Measurements from ENCODE around the gene TRMT10C. TPM values are rescaled to one million over a fixed set of nuclear protein-coding genes. Genes with fewer than 3 reads are reported as not detected.

TRMT10C gene
- total and polyA plus RNA-seq, 2 donors (not counting 1 experiment from before 2014, with no cell fraction given), result 13.2 to 25.3 TPM

DNA sequence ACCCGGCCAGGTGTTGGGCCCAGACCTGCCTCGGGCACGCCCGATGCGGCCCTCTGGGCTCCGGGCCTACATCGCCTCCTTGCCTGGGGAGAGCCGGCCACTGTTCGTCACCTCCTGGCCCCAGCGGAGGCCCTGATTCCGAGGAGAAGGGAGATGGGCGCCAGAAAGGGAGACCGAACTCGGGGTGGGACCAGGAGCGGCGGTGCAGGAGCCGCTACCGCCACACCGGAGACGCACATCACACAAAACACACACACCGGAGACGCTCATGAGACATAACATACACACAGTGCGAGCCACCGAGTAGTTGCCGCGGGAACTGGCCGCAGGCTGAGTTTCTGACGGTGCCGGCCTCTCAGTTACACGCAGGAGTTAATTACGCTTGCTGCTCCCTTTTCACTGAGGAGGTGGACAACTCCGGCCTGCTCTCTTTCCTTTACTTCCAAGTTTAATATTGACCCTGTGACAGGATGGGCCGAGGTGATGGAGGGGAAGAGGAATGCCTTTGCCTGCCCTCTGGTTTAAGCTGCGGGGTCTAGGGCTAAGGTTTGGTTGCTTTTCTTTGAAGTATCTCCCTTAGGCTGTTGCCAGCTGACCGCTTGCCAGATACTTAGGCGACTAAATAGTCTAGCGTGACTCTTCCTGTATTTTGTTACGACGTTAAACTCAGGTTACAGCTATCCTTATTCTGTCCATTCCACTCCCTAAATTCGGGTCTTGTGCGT lies 12.9 kb downstream of the TRMT10C start:
- Mint-ChIP-seq H3K27ac (peak overlapping the region; percentile 98), H3K4me1 (peaks cover 50% of the 10 kb centered on the region), H3K27me3 (no peaks in the 10 kb centered on the region), H3K4me3 (peak overlapping the region; percentile 99), H3K9me3 (ENCODE audit: insufficient read depth) (no peaks in the 10 kb centered on the region)
- H3K36me3 ChIP-seq (replicated peaks in 1 of 2; ENCODE audit: control extremely low read depth in 1 of 2, control insufficient read depth in 1 of 2, extremely low read depth in 1 of 2, insufficient read depth in 2 of 2, low read length in 1 of 2), result peaks cover 1 to 2% of the 10 kb centered on the region in 2 experiments
- ChIA-PET POLR2A (interaction anchor here (0.6 to 1.9 kb wide), 9 partner anchors 13 to 1174 kb away, joined by 3 to 24 read pairs (median 7); partner anchors contain the start of genes CEP97, NXPE3, RPL24 and SENP7), CTCF (interaction anchor here (0.9 to 3.7 kb wide), 6 partner anchors 12 to 864 kb away, joined by 4 to 33 read pairs (median 7); partner anchors contain the start of genes CEP97, RPL24, SENP7 and TRMT10C)
- H4K20me1 ChIP-seq (ENCODE audit: control insufficient read depth, insufficient read depth, low read length, poor library complexity, severe bottlenecking), result peaks cover 23% of the 10 kb centered on the region
- H3K79me2 ChIP-seq (ENCODE audit: control insufficient read depth, insufficient read depth, low read length), result peaks cover 62% of the 10 kb centered on the region
- no peaks in the 10 kb centered on the region for H3K9me3 ChIP-seq (ENCODE audit: control extremely low read depth in 1 of 3, control insufficient read depth in 2 of 3, insufficient read depth in 1 of 3, low read length in 2 of 3)
- no peak for DNase-seq
- H3K9ac ChIP-seq (ENCODE audit: low read length), result peak overlapping the region; percentile 98
- intact Hi-C loops (cut with micrococcal nuclease), result loop anchor here (1.0 to 5.0 kb wide), 5 partner anchors 102 to 1757 kb away; partner anchors contain the start of genes CEP97, CMSS1 and NXPE3
- peak overlapping the region; percentile 88 for H3K4me2 ChIP-seq (replicated peaks; ENCODE audit: low read depth, low read length, poor library complexity, severe bottlenecking)
- H3K27ac ChIP-seq (ENCODE audit: low read length in 2 of 2), result peak overlapping the region; percentile 98 to 99
- TF ChIP-seq EZH2 (IDR thresholded peaks at IDR 0.05; ENCODE audit: borderline replicate concordance, insufficient read depth, low read depth, low read length, poor library complexity, severe bottlenecking), result no peak
- TF ChIP-seq, protein P1, sequence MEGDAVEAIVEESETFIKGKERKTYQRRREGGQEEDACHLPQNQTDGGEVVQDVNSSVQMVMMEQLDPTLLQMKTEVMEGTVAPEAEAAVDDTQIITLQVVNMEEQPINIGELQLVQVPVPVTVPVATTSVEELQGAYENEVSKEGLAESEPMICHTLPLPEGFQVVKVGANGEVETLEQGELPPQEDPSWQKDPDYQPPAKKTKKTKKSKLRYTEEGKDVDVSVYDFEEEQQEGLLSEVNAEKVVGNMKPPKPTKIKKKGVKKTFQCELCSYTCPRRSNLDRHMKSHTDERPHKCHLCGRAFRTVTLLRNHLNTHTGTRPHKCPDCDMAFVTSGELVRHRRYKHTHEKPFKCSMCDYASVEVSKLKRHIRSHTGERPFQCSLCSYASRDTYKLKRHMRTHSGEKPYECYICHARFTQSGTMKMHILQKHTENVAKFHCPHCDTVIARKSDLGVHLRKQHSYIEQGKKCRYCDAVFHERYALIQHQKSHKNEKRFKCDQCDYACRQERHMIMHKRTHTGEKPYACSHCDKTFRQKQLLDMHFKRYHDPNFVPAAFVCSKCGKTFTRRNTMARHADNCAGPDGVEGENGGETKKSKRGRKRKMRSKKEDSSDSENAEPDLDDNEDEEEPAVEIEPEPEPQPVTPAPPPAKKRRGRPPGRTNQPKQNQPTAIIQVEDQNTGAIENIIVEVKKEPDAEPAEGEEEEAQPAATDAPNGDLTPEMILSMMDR (IDR thresholded peaks at IDR 0.05), result no peak
- WGBS (ENCODE audit: insufficient coverage), result 0% methylated on average over 32 of the region's 41 CpGs
- H3K4me3 ChIP-seq (ENCODE audit: control extremely low read depth in 1 of 5, extremely low read depth in 1 of 5, insufficient read depth in 1 of 5, low read depth in 2 of 5, low read length in 4 of 5), result peak overlapping the region; percentile 88 to 97 (median 91)
- ATAC-seq (ENCODE audit: low read depth), result peak; percentile 52
- no peaks in the 10 kb centered on the region for H3K27me3 ChIP-seq (replicated peaks in 1 of 4; ENCODE audit: control extremely low read depth in 1 of 4, control insufficient read depth in 3 of 4, insufficient read depth in 4 of 4, low read length in 3 of 4)
- H2AFZ ChIP-seq (ENCODE audit: insufficient read depth, low read depth, low read length, poor library complexity, severe bottlenecking), result peak overlapping the region; percentile 86
- peaks cover 32 to 39% of the 10 kb centered on the region in 2 donors for H3K4me1 ChIP-seq (ENCODE audit: control insufficient read depth in 2 of 2, insufficient read depth in 2 of 2, low read length in 2 of 2)

DNA sequence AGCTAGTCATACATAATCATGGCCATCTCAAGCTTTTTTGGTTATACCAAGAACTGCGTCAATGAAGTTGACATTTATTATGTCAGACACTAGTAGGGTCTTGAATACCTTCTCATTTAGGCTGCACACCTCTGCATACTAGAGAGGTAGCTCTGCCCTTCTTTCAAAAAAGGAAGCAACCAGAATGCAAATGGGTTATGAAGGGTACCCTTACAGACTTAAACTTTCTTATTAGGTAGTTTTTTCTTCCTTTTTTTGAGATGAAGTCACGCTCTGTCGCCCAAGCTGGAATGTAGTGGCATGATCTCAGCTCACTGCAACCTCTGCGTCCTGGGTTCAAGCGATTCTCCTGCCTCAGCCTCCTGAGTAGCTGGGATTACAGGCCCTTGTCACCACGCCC lies 15.6 kb downstream of the TRMT10C start:
- ChIA-PET CTCF (interaction anchor here (0.7 kb wide), 1 partner anchor 12 kb away, joined by 3 read pairs; no protein-coding TSS in a partner anchor), POLR2A (interaction anchor here (0.8 to 0.9 kb wide), 2 partner anchors 88 to 109 kb away, joined by 3 read pairs; partner anchors contain the start of gene RPL24)
- H3K36me3 ChIP-seq (replicated peaks in 1 of 2; ENCODE audit: control extremely low read depth in 1 of 2, control insufficient read depth in 1 of 2, extremely low read depth in 1 of 2, insufficient read depth in 2 of 2, low read length in 1 of 2), result peaks cover 4 to 9% of the 10 kb centered on the region in 2 experiments
- H3K27ac ChIP-seq (ENCODE audit: low read length in 2 of 2), result peak overlapping the region in 1 of 2 donors; percentile 57
- TF ChIP-seq, protein P1 (IDR thresholded peaks at IDR 0.05), result no peak
- TF ChIP-seq EZH2 (IDR thresholded peaks at IDR 0.05; ENCODE audit: borderline replicate concordance, insufficient read depth, low read depth, low read length, poor library complexity, severe bottlenecking), result no peak
- H3K4me2 ChIP-seq (replicated peaks; ENCODE audit: low read depth, low read length, poor library complexity, severe bottlenecking), result peak overlapping the region; percentile 26
- Mint-ChIP-seq H3K4me1 (peaks cover 59% of the 10 kb centered on the region), H3K27ac (peak overlapping the region; percentile 53), H3K4me3 (no peak overlapping the region), H3K9me3 (ENCODE audit: insufficient read depth) (no peaks in the 10 kb centered on the region), H3K27me3 (no peaks in the 10 kb centered on the region)
- H2AFZ ChIP-seq (ENCODE audit: insufficient read depth, low read depth, low read length, poor library complexity, severe bottlenecking), result no peak overlapping the region
- H3K4me1 ChIP-seq (ENCODE audit: control insufficient read depth in 2 of 2, insufficient read depth in 2 of 2, low read length in 2 of 2), result peaks cover 32 to 44% of the 10 kb centered on the region in 2 donors
- intact Hi-C loops (cut with micrococcal nuclease), result no loop called here
- 75% methylated on average over 3 of the region's 6 CpGs for WGBS (ENCODE audit: insufficient coverage)
- H3K9ac ChIP-seq (ENCODE audit: low read length), result peak overlapping the region; percentile 11
- H3K79me2 ChIP-seq (ENCODE audit: control insufficient read depth, insufficient read depth, low read length), result peaks cover 80% of the 10 kb centered on the region
- no peaks in the 10 kb centered on the region for H3K27me3 ChIP-seq (replicated peaks in 1 of 4; ENCODE audit: control extremely low read depth in 1 of 4, control insufficient read depth in 3 of 4, insufficient read depth in 4 of 4, low read length in 3 of 4)
- H3K9me3 ChIP-seq (ENCODE audit: control extremely low read depth in 1 of 3, control insufficient read depth in 2 of 3, insufficient read depth in 1 of 3, low read length in 2 of 3), result no peaks in the 10 kb centered on the region
- no peak overlapping the region for H3K4me3 ChIP-seq (ENCODE audit: control extremely low read depth in 1 of 5, extremely low read depth in 1 of 5, insufficient read depth in 1 of 5, low read depth in 2 of 5, low read length in 4 of 5)
- peaks cover 45% of the 10 kb centered on the region for H4K20me1 ChIP-seq (ENCODE audit: control insufficient read depth, insufficient read depth, low read length, poor library complexity, severe bottlenecking)
- DNase-seq (peak; percentile 52), ATAC-seq (ENCODE audit: low read depth) (no peak)

Data from B cell (primary cell).